Tibial nerve (tissue), 4 donors: Measurements from ENCODE around the gene NDRG4. TPM values are rescaled to one million over a fixed set of nuclear protein-coding genes. Genes with fewer than 3 reads are reported as not detected.

Experiments
- DNase-seq, 2 donors: peaks; one replicate each; pipeline ENCODE4 v3.0.0-alpha.2; 2019; ENCODE audit warnings: low spot score in 2 of 2
- H3K27ac ChIP-seq, 4 donors: fragments of 200-600 bp; sonication (generic) in 3 of 4; one replicate each; pipeline ENCODE4 v1.5.1; 2017 to 2019; ENCODE audit warnings: mild to moderate bottlenecking in 1 of 4
- H3K27me3 ChIP-seq, 2 donors: fragments of 200-600 bp; sonication (generic) in 1 of 2; one replicate each; pipeline versions ENCODE4 v1.5.1 to v1.6.0; 2017 to 2019
- H3K36me3 ChIP-seq, 3 donors: fragments of 200-600 bp; sonication (generic); one replicate each; pipeline ENCODE4 v1.5.1; 2018 to 2019
- H3K4me1 ChIP-seq, 4 donors: fragments of 200-600 bp; sonication (generic) in 3 of 4; one replicate each; pipeline ENCODE4 v1.5.1; 2017 to 2019
- H3K4me3 ChIP-seq, 4 donors: fragments of 200-600 bp; sonication (generic) in 3 of 4; one replicate each; pipeline ENCODE4 v1.5.1; 2017 to 2019; ENCODE audit warnings: mild to moderate bottlenecking in 1 of 4, moderate library complexity in 1 of 4
- H3K9me3 ChIP-seq, 4 donors: fragments of 200-600 bp; sonication (generic) in 3 of 4; one replicate each; pipeline ENCODE4 v1.5.1; 2017 to 2019
- CTCF ChIP-seq, 5 experiments: fragments of 200-600 bp in 3 of 5; fragments of 450-650 bp in 2 of 5; sonication (generic) in 3 of 5; IDR thresholded peaks; one replicate each; pipeline ENCODE4 v1.5.1; 2016 to 2019; ENCODE audit warnings: antibody characterized with exemption in 5 of 5, mild to moderate bottlenecking in 3 of 5, moderate library complexity in 2 of 5
- EP300 ChIP-seq, 2 donors: sonication (generic); formaldehyde crosslinking; IDR thresholded peaks; one replicate each; pipeline ENCODE4 v1.6.1; 2017; ENCODE audit warnings: antibody characterized with exemption in 2 of 2, mild to moderate bottlenecking in 1 of 2
- POLR2A ChIP-seq, 2 donors: fragments of 450-650 bp; IDR thresholded peaks; one replicate each; pipeline ENCODE4 v1.6.1; 2017; ENCODE audit warnings: antibody characterized with exemption in 2 of 2, mild to moderate bottlenecking in 2 of 2, moderate library complexity in 2 of 2
- WGBS, 2 donors: methylation state at CpG; one replicate each; pipeline ENCODE4 v1.1.5; 2018; 5-methylcytosine and 5-hydroxymethylcytosine counted together
- total RNA-seq, 4 donors: library from RNA; depleted of rRNA; stranded (reverse); fragments of >200 nt; gene quantifications; one replicate each; pipeline ENCODE4 v1.1.0, GENCODE V29; 2016

Gene NDRG4
- total RNA-seq, 4 donors from 2014 or later, result 3.9 to 12.6 (median 5.9) TPM

- H3K27me3 ChIP-seq, result peaks cover 0 to 79% of the 10 kb centered on the region in 2 donors
- 80% methylated on average over 12 to 13 of the region's 13 CpGs for WGBS, 2 donors
These were observed 34.1 kb upstream of the NDRG4 start for GRCh38 chr16:58465817-58466216.

DNA sequence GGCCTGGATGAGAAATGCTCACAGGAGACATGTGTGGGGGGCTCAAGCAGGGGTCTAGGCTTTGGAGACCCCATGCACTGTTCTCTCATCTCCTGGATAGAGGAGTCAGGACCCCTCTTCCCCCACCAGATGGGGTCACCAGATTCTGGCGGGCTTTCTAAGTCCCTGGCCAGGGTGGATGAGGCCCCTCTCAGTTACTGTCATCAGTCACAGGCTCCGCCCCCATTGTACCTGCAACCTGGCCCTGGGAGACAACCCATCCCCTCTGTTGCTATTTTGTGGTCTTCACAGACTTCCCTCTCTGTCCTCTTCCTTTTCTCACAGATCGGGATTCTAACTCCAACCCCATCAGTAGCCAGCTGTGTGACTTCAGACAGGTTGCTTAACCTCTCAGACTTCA is 33.5 kb upstream of the NDRG4 start:
- DNase-seq, result no peak

More at GRCh38 chr16:58465817-58466216, 34.1 kb upstream of the NDRG4 start:
- H3K36me3 ChIP-seq, result no peaks in the 10 kb centered on the region
- peaks cover 0 to 23% (median 7%) of the 10 kb centered on the region in 4 donors for H3K4me1 ChIP-seq
- TF ChIP-seq CTCF (IDR thresholded peaks at IDR 0.05), result no peak
- TF ChIP-seq EP300 (IDR thresholded peaks at IDR 0.05), result no peak
- TF ChIP-seq POLR2A (IDR thresholded peaks at IDR 0.05), result no peak
- no peak overlapping the region for H3K27ac ChIP-seq
- no peaks in the 10 kb centered on the region for H3K9me3 ChIP-seq
- no peak for DNase-seq
- no peak overlapping the region for H3K4me3 ChIP-seq

GRCh38 chr16:58467905-58468304 is 32.0 kb upstream of the NDRG4 start:
- Histone ChIP-seq H3K4me1 (peaks cover 0 to 21% (median 7%) of the 10 kb centered on the region in 4 donors), H3K4me3 (no peak overlapping the region), H3K9me3 (no peaks in the 10 kb centered on the region), H3K27me3 (peaks cover 0 to 59% of the 10 kb centered on the region in 2 donors), H3K36me3 (no peaks in the 10 kb centered on the region), H3K27ac (no peak overlapping the region)
- TF ChIP-seq EP300 (IDR thresholded peaks at IDR 0.05), result no peak
- WGBS, 2 donors, result 78 to 82% methylated on average over 5 of the region's 5 CpGs
- no peak for DNase-seq

More for the DNA sequence above, 33.5 kb upstream of the NDRG4 start:
- TF ChIP-seq POLR2A (IDR thresholded peaks at IDR 0.05), result no peak
- no peak for TF ChIP-seq CTCF (IDR thresholded peaks at IDR 0.05)
- no peak for TF ChIP-seq EP300 (IDR thresholded peaks at IDR 0.05)
- Histone ChIP-seq H3K4me1 (peaks cover 0 to 23% (median 7%) of the 10 kb centered on the region in 4 donors), H3K4me3 (no peak overlapping the region), H3K27me3 (peaks cover 0 to 74% of the 10 kb centered on the region in 2 donors), H3K9me3 (no peaks in the 10 kb centered on the region), H3K36me3 (no peaks in the 10 kb centered on the region), H3K27ac (no peak overlapping the region)
- WGBS, 2 donors, result 80 to 88% methylated on average over 3 of the region's 3 CpGs

DNA sequence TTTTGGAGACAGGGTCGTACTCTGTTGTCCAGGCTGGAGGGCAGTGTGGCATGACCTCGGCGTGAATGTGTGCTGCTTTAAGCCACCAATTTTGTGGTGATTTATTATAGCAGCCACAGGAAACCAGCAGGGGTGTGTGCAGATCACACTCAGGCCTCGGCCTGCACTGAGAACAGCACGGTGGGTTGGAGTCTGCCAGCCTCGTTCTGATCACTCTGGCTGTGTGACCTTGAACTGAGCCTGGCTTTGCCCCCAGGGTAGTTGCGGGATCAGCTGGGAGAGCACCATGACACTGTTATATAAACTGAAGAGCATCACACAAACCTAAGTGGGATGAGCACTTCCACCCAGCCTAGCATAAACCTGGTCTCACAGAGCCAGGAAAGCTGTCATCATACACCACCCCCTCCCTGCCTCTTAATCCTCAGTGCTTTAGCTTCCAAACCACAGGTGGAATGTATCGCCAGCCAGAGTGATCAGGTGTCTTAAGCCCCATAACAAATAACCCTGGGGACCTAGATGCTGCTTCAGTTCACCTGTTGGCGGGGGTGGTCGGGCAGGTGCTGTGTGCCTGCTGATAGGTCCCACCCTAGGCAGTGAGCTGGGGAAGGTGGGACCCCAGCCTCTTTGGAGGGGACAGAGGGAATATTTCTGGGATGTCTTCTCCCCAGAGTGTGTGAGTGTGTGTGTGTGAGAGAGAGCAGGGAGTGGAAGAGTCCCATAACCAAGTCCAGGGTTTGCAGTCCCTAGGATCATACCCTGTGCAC is 28.6 kb upstream of the NDRG4 start:
- DNase-seq, result no peak
- Histone ChIP-seq H3K36me3 (no peaks in the 10 kb centered on the region), H3K27ac (no peak overlapping the region), H3K4me1 (no peaks in the 10 kb centered on the region), H3K27me3 (peaks cover 0 to 28% of the 10 kb centered on the region in 2 donors), H3K9me3 (no peaks in the 10 kb centered on the region), H3K4me3 (no peak overlapping the region)
- 47 to 56% methylated on average over 10 of the region's 10 CpGs for WGBS, 2 donors
- TF ChIP-seq EP300 (IDR thresholded peaks at IDR 0.05) (no peak), POLR2A (IDR thresholded peaks at IDR 0.05) (no peak), CTCF (IDR thresholded peaks at IDR 0.05) (no peak)

DNA sequence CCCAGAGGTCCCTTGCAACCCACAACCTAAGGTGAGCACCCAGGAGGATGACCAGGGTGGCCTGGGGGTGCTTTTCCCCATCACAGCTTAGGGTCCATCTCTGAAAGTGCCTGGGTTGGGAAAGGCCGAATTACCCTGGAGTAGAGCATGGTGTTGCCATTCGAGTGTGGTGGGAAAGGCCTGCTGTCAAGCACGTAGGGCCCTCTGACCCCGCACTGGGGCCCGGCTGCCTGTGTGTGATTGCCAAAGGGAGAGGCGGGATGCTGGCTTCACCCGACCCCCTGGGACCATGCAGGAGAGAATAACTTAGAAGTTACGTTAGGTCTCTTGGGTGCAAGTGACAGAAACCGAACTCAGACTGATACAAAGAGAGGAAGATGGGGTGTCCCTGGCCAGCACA is 27.7 kb upstream of the NDRG4 start:
- no peak for DNase-seq
- WGBS, 2 donors, result 80 to 93% methylated on average over 9 of the region's 9 CpGs

More for the DNA sequence above, 27.7 kb upstream of the NDRG4 start:
- H3K27ac ChIP-seq, result no peak overlapping the region
- no peaks in the 10 kb centered on the region for H3K4me1 ChIP-seq
- H3K4me3 ChIP-seq, result no peak overlapping the region
- TF ChIP-seq EP300 (IDR thresholded peaks at IDR 0.05) (no peak), POLR2A (IDR thresholded peaks at IDR 0.05) (no peak), CTCF (IDR thresholded peaks at IDR 0.05) (no peak)
- H3K27me3 ChIP-seq, result peaks cover 0 to 19% of the 10 kb centered on the region in 2 donors
- no peaks in the 10 kb centered on the region for H3K9me3 ChIP-seq
- no peaks in the 10 kb centered on the region for H3K36me3 ChIP-seq
